WTC11 (cell line): Measurements from ENCODE around the gene KAT6B. TPM values are rescaled to one million over a fixed set of nuclear protein-coding genes. Genes with fewer than 3 reads are reported as not detected.
"Not testable (repeated sequence)": the region's sequence is repeated elsewhere in the genome, so short reads cannot be mapped to it uniquely, and the experiment has no call there.

ENCODE experiments used
- ATAC-seq: fragments of 200-7000 bp; cut with Tn5 transposase; 2 replicates; pipeline ENCODE4 v1.10.0; 2021; ENCODE audit warnings: mild to moderate bottlenecking, moderate library complexity
- CTCF ChIA-PET: fragments of 300-600 bp; sonication (Branson Sonifier 250); formaldehyde crosslinking; loops from one replicate; lab custom pipeline; 2021; ENCODE audit warnings: antibody characterized with exemption; lab: Charles Lee
- POLR2A ChIA-PET: fragments of 350-600 bp; sonication (Branson Sonifier 250); formaldehyde crosslinking; loops from one replicate; lab custom pipeline; 2021; ENCODE audit warnings: antibody characterized with exemption; lab: Charles Lee
- DNase-seq: peaks from one replicate; pipeline ENCODE4 v3.0.0; 2021; ENCODE audit warnings: low spot score
- H3K27ac Mint-ChIP-seq: 2 replicates; pipeline ENCODE4 v1.8.0; 2021; ENCODE audit warnings: mixed read lengths
- H3K27me3 Mint-ChIP-seq: 2 replicates; pipeline ENCODE4 v1.8.0; 2021; ENCODE audit warnings: low read depth, mild to moderate bottlenecking, moderate library complexity, mixed read lengths
- H3K36me3 Mint-ChIP-seq: 2 replicates; pipeline ENCODE4 v1.8.0; 2021; ENCODE audit warnings: mixed read lengths
- H3K4me1 Mint-ChIP-seq: 2 replicates; pipeline ENCODE4 v1.8.0; 2022; ENCODE audit warnings: mixed read lengths
- H3K4me3 Mint-ChIP-seq: 2 replicates; pipeline ENCODE4 v1.8.0; 2021; ENCODE audit warnings: mild to moderate bottlenecking, moderate library complexity, mixed read lengths
- H3K9me3 Mint-ChIP-seq: 2 replicates; pipeline ENCODE4 v1.8.0; 2021; ENCODE audit warnings: mixed read lengths
- ARID4B ChIP-seq: sonication (generic); formaldehyde crosslinking; IDR thresholded peaks from 2 replicates; pipeline ENCODE4 v1.8.0; 2023; ENCODE audit warnings: missing genetic modification reagents, mild to moderate bottlenecking, borderline replicate concordance
- E2F1 ChIP-seq: sonication (generic); formaldehyde crosslinking; IDR thresholded peaks from 2 replicates; pipeline ENCODE4 v1.8.0; 2022; ENCODE audit warnings: mild to moderate bottlenecking, missing genetic modification reagents
- E2F4 ChIP-seq: sonication (generic); formaldehyde crosslinking; IDR thresholded peaks from 2 replicates; pipeline ENCODE4 v1.8.1; 2022; ENCODE audit warnings: low read depth, mild to moderate bottlenecking, moderate library complexity, missing genetic modification reagents, borderline replicate concordance
- ESRRA ChIP-seq: sonication (generic); formaldehyde crosslinking; IDR thresholded peaks from 2 replicates; pipeline ENCODE4 v1.8.1; 2022; ENCODE audit warnings: mild to moderate bottlenecking, missing genetic modification reagents, borderline replicate concordance
- HMGA2 ChIP-seq: fragments of 250-450 bp; sonication (Bioruptor Pico); IDR thresholded peaks from 2 replicates; pipeline ENCODE4 v1.4.0; 2021; ENCODE audit warnings: mild to moderate bottlenecking, moderate library complexity
- MAX ChIP-seq: sonication (generic); formaldehyde crosslinking; IDR thresholded peaks from 2 replicates; pipeline ENCODE4 v1.8.0; 2022; ENCODE audit warnings: mild to moderate bottlenecking, missing genetic modification reagents
- MLX ChIP-seq: sonication (generic); formaldehyde crosslinking; IDR thresholded peaks from 2 replicates; pipeline ENCODE4 v1.8.1; 2023; ENCODE audit warnings: mild to moderate bottlenecking, missing genetic modification reagents, moderate library complexity
- NFYB ChIP-seq: sonication (generic); formaldehyde crosslinking; conservative IDR thresholded peaks from 2 replicates; pipeline ENCODE4 v1.8.0; 2022; ENCODE audit warnings: low read depth, missing genetic modification reagents
- RORB ChIP-seq: fragments of 250-450 bp; sonication (Bioruptor Pico); IDR thresholded peaks from 2 replicates; pipeline ENCODE4 v1.9.0; 2021; ENCODE audit warnings: mild to moderate bottlenecking
- SMAD3 ChIP-seq: sonication (generic); formaldehyde crosslinking; IDR thresholded peaks from 2 replicates; pipeline ENCODE4 v1.8.0; 2022; ENCODE audit warnings: missing genetic modification reagents, mild to moderate bottlenecking, borderline replicate concordance
- SP1 ChIP-seq: sonication (generic); formaldehyde crosslinking; conservative IDR thresholded peaks from 2 replicates; pipeline ENCODE4 v1.8.1; 2022; ENCODE audit warnings: missing genetic modification reagents
- ZNF138 ChIP-seq: sonication (generic); formaldehyde crosslinking; conservative IDR thresholded peaks from 2 replicates; pipeline ENCODE4 v1.8.1; 2022; ENCODE audit warnings: mild to moderate bottlenecking, moderate library complexity, missing genetic modification reagents
- ZNF416 ChIP-seq: fragments of 250-450 bp; sonication (Bioruptor Pico); IDR thresholded peaks from 2 replicates; pipeline ENCODE4 v1.9.0; 2021; ENCODE audit warnings: mild to moderate bottlenecking, inconsistent platforms
- total RNA-seq: library from RNA; stranded (reverse); gene quantifications from 3 replicates; pipeline ENCODE4 v1.2.3, GENCODE V29; 2021

KAT6B gene
- total RNA-seq, 1 experiment from 2014 or later, result 18.5 TPM

- no peak for TF ChIP-seq ESRRA (CRISPR knock-in tag)
- TF ChIP-seq ARID4B (CRISPR knock-in tag), result no peak
- no peak for TF ChIP-seq MAX (CRISPR knock-in tag)
- TF ChIP-seq, all 79 proteins: peak for 0
- CTCF ChIA-PET, result interaction anchor here (1.4 kb wide), 1 partner anchor 224 kb away, joined by 3 read pairs; no protein-coding TSS in a partner anchor
- no peaks in the 10 kb centered on the region for H3K36me3 Mint-ChIP-seq
- H3K27ac Mint-ChIP-seq, result peak overlapping the region; percentile 58
- H3K9me3 Mint-ChIP-seq, result no peaks in the 10 kb centered on the region
- no peak for DNase-seq
- POLR2A ChIA-PET, result no interaction called here
- H3K4me1 Mint-ChIP-seq, result peaks cover 15% of the 10 kb centered on the region
- no peak for ATAC-seq
- H3K4me3 Mint-ChIP-seq, result no peak overlapping the region
- H3K27me3 Mint-ChIP-seq, result no peaks in the 10 kb centered on the region
These were observed 49.6 kb downstream of the KAT6B start for GRCh38 chr10:74875966-74876365.

- H3K27ac Mint-ChIP-seq, ATAC-seq, POLR2A ChIA-PET, DNase-seq, H3K36me3 Mint-ChIP-seq, H3K9me3 Mint-ChIP-seq, CTCF ChIA-PET, H3K27me3 Mint-ChIP-seq, H3K4me3 Mint-ChIP-seq: not testable (repeated sequence)
- peaks cover 15% of the 10 kb centered on the region for H3K4me1 Mint-ChIP-seq
These were observed 50.7 kb downstream of the KAT6B start for GRCh38 chr10:74877054-74877453.

GRCh38 chr10:74877898-74878297 lies 51.5 kb downstream of the KAT6B start:
- H3K4me1 Mint-ChIP-seq, result peaks cover 15% of the 10 kb centered on the region
- no peaks in the 10 kb centered on the region for H3K27me3 Mint-ChIP-seq
- no peaks in the 10 kb centered on the region for H3K9me3 Mint-ChIP-seq
- DNase-seq, result no peak
- no peak for TF ChIP-seq ZNF138 (CRISPR knock-in tag)
- no peak for TF ChIP-seq SMAD3 (CRISPR knock-in tag)
- no peak for TF ChIP-seq ARID4B (CRISPR knock-in tag)
- no peak for TF ChIP-seq HMGA2 (CRISPR knock-in tag)
- TF ChIP-seq E2F4, result no peak
- H3K36me3 Mint-ChIP-seq, result no peaks in the 10 kb centered on the region
- H3K4me3 Mint-ChIP-seq, result no peak overlapping the region
- no peak overlapping the region for H3K27ac Mint-ChIP-seq
- no peak for ATAC-seq
- ChIA-PET POLR2A (interaction anchor here (0.7 kb wide), 1 partner anchor 43 kb away, joined by 4 read pairs; no protein-coding TSS in a partner anchor), CTCF (interaction anchor here (0.7 kb wide), 1 partner anchor 18 kb away, joined by 3 read pairs; no protein-coding TSS in a partner anchor)

GRCh38 chr10:74880041-74880440 lies 53.6 kb downstream of the KAT6B start:
- CTCF ChIA-PET, result no interaction called here
- ATAC-seq (no peak), DNase-seq (no peak)
- POLR2A ChIA-PET, result interaction anchor here (0.7 kb wide), 1 partner anchor 598 kb away, joined by 4 read pairs; no protein-coding TSS in a partner anchor
- H3K36me3 Mint-ChIP-seq, result no peaks in the 10 kb centered on the region
- no peak overlapping the region for H3K27ac Mint-ChIP-seq
- no peak for TF ChIP-seq SP1
- TF ChIP-seq ZNF416, result no peak
- TF ChIP-seq E2F4, result no peak
- TF ChIP-seq ESRRA (CRISPR knock-in tag), result no peak
- no peak for TF ChIP-seq MLX (CRISPR knock-in tag)
- no peak for TF ChIP-seq E2F1 (CRISPR knock-in tag)
- TF ChIP-seq RORB (CRISPR knock-in tag), result no peak
- no peak for TF ChIP-seq NFYB (CRISPR knock-in tag)
- no peaks in the 10 kb centered on the region for H3K9me3 Mint-ChIP-seq
- H3K27me3 Mint-ChIP-seq, result no peaks in the 10 kb centered on the region
- peaks cover 15% of the 10 kb centered on the region for H3K4me1 Mint-ChIP-seq
- H3K4me3 Mint-ChIP-seq, result no peak overlapping the region
